ENCODE results near the gene SLC25A12. TPM values are rescaled to one million over a fixed set of nuclear protein-coding genes. Genes with fewer than 3 reads are reported as not detected.
"Not testable (repeated sequence)": the region's sequence is repeated elsewhere in the genome, so short reads cannot be mapped to it uniquely, and the experiment has no call there.

Gene SLC25A12
- total RNA-seq, 4 donors from 2014 or later, result 9.6 to 18.2 (median 14.6) TPM

DNA sequence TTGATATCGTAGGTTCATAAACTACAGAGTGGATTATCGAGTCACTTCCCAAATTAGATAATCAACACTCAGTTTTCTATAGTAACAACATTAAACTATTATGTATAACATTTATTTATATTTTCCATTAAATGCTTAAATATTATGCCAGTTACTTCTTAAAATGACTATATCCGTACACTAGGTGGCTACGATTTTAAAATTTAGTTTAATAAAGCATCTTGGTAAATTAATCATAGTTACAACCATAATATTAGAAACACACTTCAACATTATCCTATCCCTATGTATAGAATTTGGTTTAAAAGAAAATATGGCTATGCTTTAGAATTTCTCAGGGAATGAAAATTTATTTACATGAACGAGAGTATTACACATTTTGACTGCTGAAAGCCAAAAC lies 80.3 kb downstream of the SLC25A12 start:
- H3K36me3 ChIP-seq, result peaks cover 0 to 17% (median 0%) of the 10 kb centered on the region in 3 donors
- H3K27ac ChIP-seq, result no peak overlapping the region
- H3K4me3 ChIP-seq, result no peak overlapping the region
- no peak for TF ChIP-seq POLR2A (IDR thresholded peaks at IDR 0.05)
- TF ChIP-seq, protein P1, sequence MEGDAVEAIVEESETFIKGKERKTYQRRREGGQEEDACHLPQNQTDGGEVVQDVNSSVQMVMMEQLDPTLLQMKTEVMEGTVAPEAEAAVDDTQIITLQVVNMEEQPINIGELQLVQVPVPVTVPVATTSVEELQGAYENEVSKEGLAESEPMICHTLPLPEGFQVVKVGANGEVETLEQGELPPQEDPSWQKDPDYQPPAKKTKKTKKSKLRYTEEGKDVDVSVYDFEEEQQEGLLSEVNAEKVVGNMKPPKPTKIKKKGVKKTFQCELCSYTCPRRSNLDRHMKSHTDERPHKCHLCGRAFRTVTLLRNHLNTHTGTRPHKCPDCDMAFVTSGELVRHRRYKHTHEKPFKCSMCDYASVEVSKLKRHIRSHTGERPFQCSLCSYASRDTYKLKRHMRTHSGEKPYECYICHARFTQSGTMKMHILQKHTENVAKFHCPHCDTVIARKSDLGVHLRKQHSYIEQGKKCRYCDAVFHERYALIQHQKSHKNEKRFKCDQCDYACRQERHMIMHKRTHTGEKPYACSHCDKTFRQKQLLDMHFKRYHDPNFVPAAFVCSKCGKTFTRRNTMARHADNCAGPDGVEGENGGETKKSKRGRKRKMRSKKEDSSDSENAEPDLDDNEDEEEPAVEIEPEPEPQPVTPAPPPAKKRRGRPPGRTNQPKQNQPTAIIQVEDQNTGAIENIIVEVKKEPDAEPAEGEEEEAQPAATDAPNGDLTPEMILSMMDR (IDR thresholded peaks at IDR 0.05), result no peak
- no peaks in the 10 kb centered on the region for H3K9me3 ChIP-seq
- DNase-seq, result no peak
- H3K4me1 ChIP-seq, result no peaks in the 10 kb centered on the region
- H3K27me3 ChIP-seq, result no peaks in the 10 kb centered on the region

DNA sequence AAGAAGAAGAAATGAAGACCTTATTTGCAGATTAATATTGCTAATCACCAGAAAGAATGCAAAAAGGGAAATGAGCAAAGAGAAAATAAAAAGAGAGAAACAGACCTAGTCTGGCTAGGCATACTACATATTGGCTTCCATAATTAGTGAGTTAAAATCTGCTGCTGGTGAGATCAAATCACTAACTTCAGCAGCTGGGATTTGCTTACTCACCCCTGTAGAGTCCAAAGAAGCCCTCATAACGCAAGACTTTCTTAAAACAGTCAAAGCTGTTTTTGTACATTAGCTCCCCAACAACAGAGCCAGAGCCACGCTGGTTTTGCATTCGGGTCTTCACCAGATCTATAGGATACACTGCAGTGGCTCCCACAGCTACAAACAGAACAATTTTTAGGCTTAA lies 80.9 kb downstream of the SLC25A12 start:
- Histone ChIP-seq H3K4me1 (no peaks in the 10 kb centered on the region), H3K27ac (no peak overlapping the region), H3K27me3 (no peaks in the 10 kb centered on the region), H3K4me3 (no peak overlapping the region), H3K9me3 (no peaks in the 10 kb centered on the region), H3K36me3 (peaks cover 0 to 17% (median 0%) of the 10 kb centered on the region in 3 donors)
- TF ChIP-seq POLR2A (IDR thresholded peaks at IDR 0.05), result no peak
- TF ChIP-seq, protein P1 (IDR thresholded peaks at IDR 0.05), result no peak
- DNase-seq, result no peak

DNA sequence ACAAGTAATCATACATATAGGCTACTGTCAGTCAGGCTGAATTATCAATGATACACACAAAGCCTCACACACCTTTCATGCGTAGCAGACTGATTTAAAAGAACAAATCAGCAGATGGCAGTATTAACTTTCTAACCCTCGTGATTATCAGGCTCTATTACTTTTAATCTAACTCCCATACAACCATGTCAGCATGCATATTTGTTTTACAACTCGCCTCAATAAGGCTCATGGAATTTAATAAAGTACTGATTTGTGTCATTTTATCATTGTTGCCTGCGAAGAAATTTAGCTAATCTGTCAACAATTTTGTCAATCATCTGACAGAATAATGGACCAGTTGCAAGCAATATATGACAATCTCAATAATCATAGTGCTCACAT lies 82.8 kb downstream of the SLC25A12 start:
- H3K27me3 ChIP-seq, result no peaks in the 10 kb centered on the region
- H3K27ac ChIP-seq, result no peak overlapping the region
- no peak for DNase-seq
- H3K36me3 ChIP-seq, result peaks cover 0 to 17% (median 0%) of the 10 kb centered on the region in 3 donors
- H3K4me3 ChIP-seq, result no peak overlapping the region
- no peaks in the 10 kb centered on the region for H3K9me3 ChIP-seq
- H3K4me1 ChIP-seq, result no peaks in the 10 kb centered on the region
- TF ChIP-seq POLR2A (IDR thresholded peaks at IDR 0.05), result no peak
- TF ChIP-seq, protein P1 (IDR thresholded peaks at IDR 0.05), result peak in 4 of 6 experiments; percentile 12 to 62 (median 52)

DNA sequence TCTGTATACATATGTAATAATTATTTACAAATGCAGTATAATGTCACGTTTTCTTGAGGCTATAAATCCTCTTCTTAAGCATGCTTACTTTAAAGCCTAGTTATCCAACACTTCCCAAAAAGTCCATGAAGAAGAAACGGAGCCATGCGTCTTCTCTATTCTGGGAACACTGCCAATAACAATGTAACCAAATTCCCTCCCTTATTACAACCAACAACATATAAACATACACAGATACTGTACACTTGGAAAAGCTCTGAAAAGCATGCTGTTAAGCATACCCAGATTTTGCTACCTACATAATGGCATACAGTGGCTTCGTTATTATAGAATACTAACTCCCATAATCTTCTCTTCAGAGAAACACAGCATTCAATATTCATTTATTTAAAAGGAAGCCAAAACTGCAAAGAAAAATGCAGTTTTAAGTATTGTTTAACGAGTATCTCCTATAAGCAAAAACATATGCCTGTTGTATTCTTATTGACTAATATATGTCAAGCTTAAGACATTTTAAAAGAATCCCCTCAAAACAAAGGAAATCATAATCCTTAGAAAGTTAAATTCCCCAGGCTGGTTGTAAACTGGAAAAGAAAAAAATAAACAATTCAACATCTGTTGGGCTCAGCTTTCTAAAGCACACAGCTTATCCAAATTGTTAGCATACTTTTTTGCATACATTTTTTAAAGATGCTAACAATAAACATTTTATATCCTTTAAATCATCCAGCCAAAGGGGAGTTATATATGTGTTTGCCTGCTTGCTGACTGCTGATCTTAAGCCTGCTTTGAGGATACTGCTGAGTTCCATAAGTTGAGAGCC lies 83.4 kb downstream of the SLC25A12 start:
- Histone ChIP-seq H3K4me3 (no peak overlapping the region), H3K27me3 (no peaks in the 10 kb centered on the region), H3K4me1 (no peaks in the 10 kb centered on the region), H3K36me3 (peaks cover 0 to 17% (median 0%) of the 10 kb centered on the region in 3 donors), H3K9me3 (no peaks in the 10 kb centered on the region), H3K27ac (no peak overlapping the region)
- no peak for TF ChIP-seq POLR2A (IDR thresholded peaks at IDR 0.05)
- TF ChIP-seq, protein P1 (IDR thresholded peaks at IDR 0.05), result no peak
- no peak for DNase-seq

DNA sequence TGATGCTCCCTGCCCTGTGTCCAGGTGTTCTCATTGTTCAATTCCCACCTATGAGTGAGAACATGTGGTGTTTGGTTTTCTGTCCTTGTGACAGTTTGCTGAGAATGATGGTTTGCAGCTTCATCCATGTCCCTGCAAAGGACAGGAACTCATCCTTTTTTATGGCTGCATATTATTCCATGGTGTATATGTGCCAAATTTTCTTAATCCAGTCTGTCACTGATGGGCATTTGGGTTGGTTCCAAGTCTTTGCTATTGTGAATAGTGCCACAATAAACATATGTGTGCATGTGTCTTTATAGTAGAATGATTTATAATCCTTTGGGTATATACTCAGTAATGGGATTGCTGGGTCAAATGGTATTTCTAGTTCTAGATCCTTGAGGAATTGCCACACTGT lies 85.2 kb downstream of the SLC25A12 start:
- peaks cover 0 to 21% (median 0%) of the 10 kb centered on the region in 3 donors for H3K36me3 ChIP-seq
- H3K9me3 ChIP-seq, H3K27me3 ChIP-seq, DNase-seq, H3K27ac ChIP-seq, H3K4me3 ChIP-seq, H3K4me1 ChIP-seq: not testable (repeated sequence)

DNA sequence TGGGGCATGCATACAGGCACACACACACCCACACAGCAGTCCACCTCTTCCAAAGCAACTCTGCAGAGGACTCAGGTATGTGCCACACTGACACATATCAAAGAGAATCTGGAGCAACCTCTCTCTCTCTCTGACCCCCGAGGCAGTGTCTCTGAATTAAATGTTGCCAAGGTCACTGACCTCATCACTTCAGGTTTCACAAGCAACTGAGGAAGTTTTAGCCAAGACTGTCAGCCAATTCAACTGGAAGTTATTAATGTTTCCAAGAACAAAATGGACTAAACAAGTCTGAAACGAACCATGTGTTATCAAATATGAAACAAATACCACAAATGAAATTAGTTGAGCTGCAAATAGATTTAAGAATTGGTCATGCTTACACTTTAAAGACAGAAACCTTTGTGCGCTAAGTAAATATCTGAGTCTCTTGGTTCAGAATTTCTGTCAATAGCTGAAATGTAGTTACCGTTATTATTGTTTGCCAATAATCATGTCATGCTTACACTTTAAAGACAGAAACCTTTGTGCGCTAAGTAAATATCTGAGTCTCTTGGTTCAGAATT lies 86.1 kb downstream of the SLC25A12 start:
- DNase-seq, result no peak
- Histone ChIP-seq H3K9me3 (no peaks in the 10 kb centered on the region), H3K4me3 (no peak overlapping the region), H3K4me1 (no peaks in the 10 kb centered on the region), H3K27ac (no peak overlapping the region), H3K36me3 (peaks cover 0 to 15% (median 0%) of the 10 kb centered on the region in 3 donors), H3K27me3 (no peaks in the 10 kb centered on the region)
- TF ChIP-seq POLR2A (IDR thresholded peaks at IDR 0.05), result no peak
- TF ChIP-seq, protein P1 (IDR thresholded peaks at IDR 0.05), result no peak

All from Peyer's patch (tissue), 4 donors.